ENCODE measurements around the gene LMNTD2.

Gene LMNTD2

DNA sequence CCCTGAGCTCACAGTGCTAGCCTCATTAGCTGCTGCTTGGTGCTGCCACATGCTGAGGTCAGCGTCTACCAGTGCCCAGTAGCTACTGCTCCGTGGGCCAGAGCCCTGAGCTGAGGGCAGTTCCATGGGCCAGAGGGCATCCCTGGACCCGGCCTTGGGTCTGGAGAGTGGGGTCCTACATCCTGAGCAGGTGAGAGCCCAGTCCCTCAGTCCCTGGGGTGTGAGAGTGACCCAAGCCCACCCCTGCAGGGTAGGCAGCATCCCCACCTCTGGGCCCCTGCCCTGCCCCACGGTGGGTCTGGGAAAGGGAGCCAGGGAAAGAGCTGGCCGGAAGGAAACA, 9.8 kb downstream of the LMNTD2 start:
- no peak for DNase-seq (ENCODE audit: low read depth in 2 of 2)
- TF ChIP-seq, protein P1, sequence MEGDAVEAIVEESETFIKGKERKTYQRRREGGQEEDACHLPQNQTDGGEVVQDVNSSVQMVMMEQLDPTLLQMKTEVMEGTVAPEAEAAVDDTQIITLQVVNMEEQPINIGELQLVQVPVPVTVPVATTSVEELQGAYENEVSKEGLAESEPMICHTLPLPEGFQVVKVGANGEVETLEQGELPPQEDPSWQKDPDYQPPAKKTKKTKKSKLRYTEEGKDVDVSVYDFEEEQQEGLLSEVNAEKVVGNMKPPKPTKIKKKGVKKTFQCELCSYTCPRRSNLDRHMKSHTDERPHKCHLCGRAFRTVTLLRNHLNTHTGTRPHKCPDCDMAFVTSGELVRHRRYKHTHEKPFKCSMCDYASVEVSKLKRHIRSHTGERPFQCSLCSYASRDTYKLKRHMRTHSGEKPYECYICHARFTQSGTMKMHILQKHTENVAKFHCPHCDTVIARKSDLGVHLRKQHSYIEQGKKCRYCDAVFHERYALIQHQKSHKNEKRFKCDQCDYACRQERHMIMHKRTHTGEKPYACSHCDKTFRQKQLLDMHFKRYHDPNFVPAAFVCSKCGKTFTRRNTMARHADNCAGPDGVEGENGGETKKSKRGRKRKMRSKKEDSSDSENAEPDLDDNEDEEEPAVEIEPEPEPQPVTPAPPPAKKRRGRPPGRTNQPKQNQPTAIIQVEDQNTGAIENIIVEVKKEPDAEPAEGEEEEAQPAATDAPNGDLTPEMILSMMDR (IDR thresholded peaks at IDR 0.05; ENCODE audit: low read depth, low read length) = no peak
- H3K4me3 ChIP-seq (replicated peaks in 1 of 2; ENCODE audit: low read depth in 2 of 2, low read length in 2 of 2) = no peak overlapping the region

DNA sequence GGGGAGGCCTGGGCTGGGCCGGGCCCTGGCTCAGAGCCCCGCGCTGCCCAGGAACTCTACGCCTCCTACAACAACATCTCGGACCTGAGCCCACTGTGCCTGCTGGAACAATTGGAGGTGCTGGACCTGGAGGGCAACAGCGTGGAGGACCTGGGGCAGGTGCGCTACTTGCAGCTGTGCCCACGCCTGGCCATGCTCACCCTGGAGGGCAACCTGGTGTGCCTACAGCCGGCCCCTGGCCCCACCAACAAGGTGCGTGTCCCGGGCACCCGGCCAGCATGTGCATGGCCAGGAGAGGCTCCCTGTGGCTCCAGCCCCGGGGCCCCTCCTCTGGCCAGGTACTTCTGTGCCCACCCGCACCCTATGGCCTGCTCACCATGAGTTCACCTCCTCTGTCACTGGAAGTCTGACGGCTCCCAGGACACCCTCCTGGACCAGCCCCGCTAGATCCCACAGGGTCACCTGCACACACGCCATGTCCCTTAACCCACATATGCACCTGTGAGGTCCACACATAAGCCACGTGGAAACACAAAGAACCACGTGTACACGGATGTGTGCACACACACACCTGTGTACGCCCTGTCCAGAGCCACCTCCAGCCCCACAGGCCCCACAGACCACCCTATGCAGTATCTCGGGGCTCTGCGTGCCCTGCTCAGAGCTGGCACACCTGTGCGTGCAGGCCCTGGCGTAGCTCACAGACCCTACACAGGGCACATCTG, 10.4 kb downstream of the LMNTD2 start:
- TF ChIP-seq, protein P1 (IDR thresholded peaks at IDR 0.05; ENCODE audit: low read depth, low read length) = no peak

DNA sequence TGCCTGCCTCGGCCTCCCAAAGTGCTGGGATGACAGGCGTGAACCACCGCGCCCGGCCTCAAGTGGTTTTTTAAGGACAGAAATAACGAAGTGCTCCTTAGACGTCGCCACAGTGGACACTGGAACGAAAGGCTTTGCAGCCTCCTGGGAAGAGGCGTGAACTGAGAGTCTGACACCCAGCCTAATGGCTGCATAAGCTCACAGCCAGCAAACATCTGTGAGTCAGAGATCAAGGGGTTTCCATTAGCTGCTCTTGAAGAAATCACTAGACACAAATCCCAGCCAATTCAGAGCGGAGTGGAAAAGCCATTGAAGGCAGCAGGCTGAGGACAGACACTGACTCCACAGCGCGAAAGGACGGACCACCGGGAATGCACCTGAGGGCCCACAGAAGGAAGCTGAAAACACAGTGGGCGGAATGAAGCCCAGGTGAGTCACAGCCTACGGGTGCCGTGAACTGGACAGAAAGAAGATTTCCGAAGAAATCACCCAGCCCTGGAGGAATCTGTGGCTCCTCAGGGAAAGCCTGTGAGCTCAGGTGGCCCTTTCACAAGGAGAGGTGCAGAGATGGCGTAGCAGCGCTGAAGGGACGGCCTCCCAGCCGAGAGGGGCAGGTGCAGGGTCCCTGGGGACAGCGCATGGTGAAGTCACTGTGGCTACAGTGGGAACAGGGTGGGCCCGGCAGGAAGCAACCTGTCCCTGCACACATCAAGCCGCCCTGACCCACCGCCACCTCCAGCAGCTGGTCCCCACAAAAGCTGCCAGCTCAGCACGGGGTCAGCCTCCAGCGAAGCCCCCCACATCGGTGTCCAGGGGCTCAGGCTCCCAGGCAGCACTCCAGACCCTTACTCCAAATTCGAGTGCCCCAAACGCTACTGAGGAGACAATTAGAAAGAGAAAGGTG, 11.6 kb downstream of the LMNTD2 start:
- H3K4me3 ChIP-seq (replicated peaks in 1 of 2; ENCODE audit: low read depth in 2 of 2, low read length in 2 of 2) = no peak overlapping the region
- DNase-seq (ENCODE audit: low read depth in 2 of 2) = no peak
- TF ChIP-seq, protein P1 (IDR thresholded peaks at IDR 0.05; ENCODE audit: low read depth, low read length) = no peak

More for the DNA sequence above, 10.4 kb downstream of the LMNTD2 start:
- no peak overlapping the region for H3K4me3 ChIP-seq (replicated peaks in 1 of 2; ENCODE audit: low read depth in 2 of 2, low read length in 2 of 2)
- no peak for DNase-seq (ENCODE audit: low read depth in 2 of 2)

DNA sequence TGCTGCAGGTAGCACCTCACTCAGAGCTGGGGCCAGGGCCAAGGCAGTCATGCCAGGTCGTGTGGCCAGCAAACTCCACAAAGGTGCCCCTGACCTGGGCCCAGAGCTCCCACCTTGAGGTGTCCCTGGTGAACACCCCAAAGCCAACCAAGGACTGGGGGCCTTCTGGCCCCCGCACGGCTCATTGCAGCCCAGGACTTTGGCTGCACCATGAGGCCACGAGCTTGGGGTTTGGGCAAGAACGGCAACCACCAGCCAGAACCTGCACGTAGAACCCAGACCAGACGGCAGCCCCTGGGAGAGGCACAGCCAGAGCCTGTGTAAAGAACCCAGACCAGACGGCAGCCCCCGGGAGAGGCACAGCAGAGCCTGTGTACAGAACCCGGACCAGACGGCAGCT, 15.4 kb downstream of the LMNTD2 start:
- no peak for DNase-seq (ENCODE audit: low read depth in 2 of 2)
- H3K4me3 ChIP-seq (replicated peaks in 1 of 2; ENCODE audit: low read depth in 2 of 2, low read length in 2 of 2) = no peak overlapping the region
- TF ChIP-seq, protein P1 (IDR thresholded peaks at IDR 0.05; ENCODE audit: low read depth, low read length) = no peak

DNA sequence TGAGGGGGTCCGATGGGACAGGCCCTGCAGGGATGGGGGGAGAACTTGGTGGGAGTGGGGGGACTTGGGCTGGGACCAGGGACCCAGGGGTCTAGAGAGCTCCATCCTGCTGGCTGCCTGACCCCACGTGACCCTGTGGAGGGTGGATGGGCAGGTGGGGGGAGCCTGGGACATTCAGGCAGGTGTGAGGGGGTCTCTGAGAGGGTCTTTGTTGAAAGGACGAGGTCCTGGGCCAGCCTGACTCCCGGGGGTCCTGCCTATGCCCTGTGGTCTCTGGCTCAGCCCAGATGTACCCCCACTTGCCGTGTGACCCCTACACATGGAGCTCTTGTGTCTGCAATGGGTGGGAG, 15.7 kb downstream of the LMNTD2 start:
- H3K4me3 ChIP-seq (replicated peaks in 1 of 2; ENCODE audit: low read depth in 2 of 2, low read length in 2 of 2) = no peak overlapping the region
- TF ChIP-seq, protein P1 (IDR thresholded peaks at IDR 0.05; ENCODE audit: low read depth, low read length) = no peak
- DNase-seq (ENCODE audit: low read depth in 2 of 2) = no peak

DNA sequence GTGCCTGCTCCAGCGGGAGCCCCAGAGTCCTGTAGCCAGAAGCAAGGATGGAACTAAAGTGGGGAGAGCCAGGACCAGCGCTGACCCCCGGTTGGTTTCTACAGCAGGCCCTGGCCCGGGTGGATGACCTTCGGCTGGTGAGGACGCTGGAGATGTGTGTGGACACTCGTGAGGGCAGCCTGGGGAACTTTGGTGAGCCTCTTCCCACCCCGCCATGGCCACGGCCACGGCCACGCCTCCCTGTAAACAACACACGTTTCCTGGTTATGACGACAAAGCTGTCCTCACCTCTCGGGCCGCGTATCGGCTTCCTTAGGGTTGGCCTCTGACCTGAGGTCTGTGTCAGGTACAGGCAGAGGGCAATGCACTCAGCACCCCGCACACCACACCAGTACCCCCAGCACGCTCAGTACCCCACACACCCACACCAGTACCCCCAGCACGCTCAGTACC, 19.1 kb downstream of the LMNTD2 start:
- H3K4me3 ChIP-seq (replicated peaks in 1 of 2; ENCODE audit: low read depth in 2 of 2, low read length in 2 of 2) = no peak overlapping the region
- TF ChIP-seq, protein P1 (IDR thresholded peaks at IDR 0.05; ENCODE audit: low read depth, low read length) = no peak
- DNase-seq (ENCODE audit: low read depth in 2 of 2) = no peak

All from cardiac fibroblast (primary cell).